WERI-Rb-1 (cell line): Measurements from ENCODE around the gene CAMSAP1.
"Not testable (repeated sequence)": the region's sequence is repeated elsewhere in the genome, so short reads cannot be mapped to it uniquely, and the experiment has no call there.

Experiments used
- DNase-seq: peaks from one replicate; pipeline ENCODE4 v3.0.0-alpha.2; 2020
- H3K27ac ChIP-seq: fragments of 250-450 bp; sonication (Bioruptor Pico); 2 replicates; pipeline ENCODE4 v1.5.1; 2020; ENCODE audit warnings: mild to moderate bottlenecking, moderate library complexity
- H3K27me3 ChIP-seq: fragments of 250-450 bp; sonication (Bioruptor Pico); 2 replicates; pipeline ENCODE4 v1.5.1; 2021; ENCODE audit warnings: mild to moderate bottlenecking, low read depth, moderate library complexity; ENCODE audit not compliant: insufficient read depth, severe bottlenecking
- H3K36me3 ChIP-seq: fragments of 250-450 bp; sonication (Bioruptor Pico); 2 replicates; pipeline ENCODE4 v1.5.1; 2020; ENCODE audit warnings: mild to moderate bottlenecking, moderate library complexity
- H3K4me3 ChIP-seq: 2 replicates; pipeline ENCODE4 v1.5.1; 2011; ENCODE audit warnings: low read depth, mild to moderate bottlenecking, control low read depth, low read length
- H3K9me3 ChIP-seq: fragments of 250-450 bp; sonication (Bioruptor Pico); 2 replicates; pipeline ENCODE4 v1.5.1; 2021; ENCODE audit warnings: mild to moderate bottlenecking, moderate library complexity; ENCODE audit not compliant: severe bottlenecking
- CTCF ChIP-seq: IDR thresholded peaks from 2 replicates; pipeline ENCODE4 v1.5.1; 2011; ENCODE audit warnings: low read depth, mild to moderate bottlenecking, control low read depth, inconsistent platforms, low read length

The CAMSAP1 gene

GRCh38 chr9:135946392-135946994 is 39.1 kb upstream of the CAMSAP1 start:
- H3K9me3 ChIP-seq = no peaks in the 10 kb centered on the region
- H3K4me3 ChIP-seq = no peak overlapping the region
- H3K27me3 ChIP-seq = no peaks in the 10 kb centered on the region
- no peak for DNase-seq
- peaks cover 88% of the 10 kb centered on the region for H3K36me3 ChIP-seq
- TF ChIP-seq CTCF = no peak
- H3K27ac ChIP-seq = no peak overlapping the region

GRCh38 chr9:135945969-135946368 is 38.6 kb upstream of the CAMSAP1 start:
- Histone ChIP-seq H3K36me3 (peaks cover 87% of the 10 kb centered on the region), H3K9me3 (no peaks in the 10 kb centered on the region), H3K4me3 (no peak overlapping the region), H3K27ac (no peak overlapping the region), H3K27me3 (no peaks in the 10 kb centered on the region)
- DNase-seq = no peak
- TF ChIP-seq CTCF = no peak

GRCh38 chr9:135944444-135945252 is 37.3 kb upstream of the CAMSAP1 start:
- no peaks in the 10 kb centered on the region for H3K9me3 ChIP-seq
- no peak overlapping the region for H3K27ac ChIP-seq
- no peak for TF ChIP-seq CTCF
- no peak overlapping the region for H3K4me3 ChIP-seq
- H3K36me3 ChIP-seq = peaks cover 81% of the 10 kb centered on the region
- DNase-seq = no peak
- no peaks in the 10 kb centered on the region for H3K27me3 ChIP-seq

GRCh38 chr9:135943604-135944003 is 36.3 kb upstream of the CAMSAP1 start:
- not testable (repeated sequence) for H3K9me3 ChIP-seq, DNase-seq, H3K27ac ChIP-seq, H3K27me3 ChIP-seq, H3K4me3 ChIP-seq
- peaks cover 76% of the 10 kb centered on the region for H3K36me3 ChIP-seq

- Histone ChIP-seq H3K4me3 (no peak overlapping the region), H3K27ac (no peak overlapping the region), H3K27me3 (no peaks in the 10 kb centered on the region), H3K36me3 (peaks cover 77% of the 10 kb centered on the region), H3K9me3 (peaks cover 2% of the 10 kb centered on the region)
- DNase-seq = no peak
- no peak for TF ChIP-seq CTCF
Measured at GRCh38 chr9:135941288-135941995, 34.1 kb upstream of the CAMSAP1 start.
